Thymus (tissue), 11 donors: Measurements from ENCODE around the gene GPX3. TPM values are rescaled to one million over a fixed set of nuclear protein-coding genes. Genes with fewer than 3 reads are reported as not detected.

Experiments
- DNase-seq, 9 donors: peaks; one replicate each; pipeline ENCODE4 v3.0.0-alpha.2; 2013; ENCODE audit warnings: low spot score in 9 of 9, low read depth in 6 of 9, missing footprints in 1 of 9
- H3K27ac ChIP-seq, 2 donors: one replicate each; pipeline ENCODE4 v1.5.1; 2013; ENCODE audit warnings: control low read depth in 1 of 2, low read depth in 1 of 2, low read length in 1 of 2, mild to moderate bottlenecking in 1 of 2, moderate library complexity in 1 of 2
- H3K27me3 ChIP-seq, 2 donors: one replicate each; pipeline ENCODE4 v1.5.1; 2013; ENCODE audit warnings: low read length in 1 of 2; ENCODE audit not compliant: control insufficient read depth in 2 of 2, insufficient read depth in 1 of 2
- H3K36me3 ChIP-seq, 2 donors: one replicate each; pipeline ENCODE4 v1.5.1; 2013; ENCODE audit warnings: low read length in 1 of 2, mild to moderate bottlenecking in 1 of 2, moderate library complexity in 1 of 2; ENCODE audit not compliant: control insufficient read depth in 2 of 2, insufficient read depth in 2 of 2
- H3K4me1 ChIP-seq, 2 donors: one replicate each; pipeline ENCODE4 v1.5.1; 2013; ENCODE audit warnings: low read length in 2 of 2; ENCODE audit not compliant: control insufficient read depth in 2 of 2, insufficient read depth in 2 of 2
- H3K4me3 ChIP-seq, 2 donors: one replicate each; pipeline ENCODE4 v1.5.1; 2013; ENCODE audit warnings: low read length in 2 of 2, control low read depth in 1 of 2, mild to moderate bottlenecking in 1 of 2
- H3K9me3 ChIP-seq, 2 donors: one replicate each; pipeline ENCODE4 v1.5.1; 2013; ENCODE audit warnings: low read length in 1 of 2, mild to moderate bottlenecking in 1 of 2; ENCODE audit not compliant: control insufficient read depth in 2 of 2, insufficient read depth in 1 of 2
- WGBS: extraction: QIAGEN DNeasy Blood & Tissue Kit; methylation state at CpG from one replicate; pipeline ENCODE4 v1.1.7; 2013; 5-methylcytosine and 5-hydroxymethylcytosine counted together
- polyA plus RNA-seq: library from polyadenylated mRNA; stranded (reverse); fragments of 200-250 nt; gene quantifications from one replicate; pipeline ENCODE4 v1.2.3, GENCODE V29; 2013
- total RNA-seq: library from RNA; stranded (reverse); fragments of 120-200 nt; gene quantifications from one replicate; pipeline ENCODE4 v1.2.4, GENCODE V29; 2013
- donor health status: healthy.

Gene GPX3
- total and polyA plus RNA-seq, 2 donors, result 2.7 to 412 TPM

- WGBS, result 98% methylated on average over 2 of the region's 2 CpGs
- no peak overlapping the region for H3K4me3 ChIP-seq
- no peak for DNase-seq
- H3K27ac ChIP-seq, result no peak overlapping the region
- no peaks in the 10 kb centered on the region for H3K27me3 ChIP-seq
- no peaks in the 10 kb centered on the region for H3K9me3 ChIP-seq
- peaks cover 17 to 20% of the 10 kb centered on the region in 2 donors for H3K36me3 ChIP-seq
- peaks cover 5 to 12% of the 10 kb centered on the region in 2 donors for H3K4me1 ChIP-seq
Measured at GRCh38 chr5:151074557-151074956, 54.2 kb downstream of the GPX3 start.

GRCh38 chr5:151075698-151076331 lies 55.4 kb downstream of the GPX3 start:
- peaks cover 11 to 14% of the 10 kb centered on the region in 2 donors for H3K4me1 ChIP-seq
- DNase-seq, result no peak
- no peak overlapping the region for H3K27ac ChIP-seq
- no peak overlapping the region for H3K4me3 ChIP-seq
- H3K9me3 ChIP-seq, result no peaks in the 10 kb centered on the region
- H3K27me3 ChIP-seq, result no peaks in the 10 kb centered on the region
- 96% methylated on average over 5 of the region's 5 CpGs for WGBS
- H3K36me3 ChIP-seq, result peaks cover 13 to 20% of the 10 kb centered on the region in 2 donors

GRCh38 chr5:151076616-151077015 lies 56.2 kb downstream of the GPX3 start:
- WGBS, result 97% methylated on average over 6 of the region's 6 CpGs
- DNase-seq, result no peak
- no peak overlapping the region for H3K4me3 ChIP-seq
- no peaks in the 10 kb centered on the region for H3K27me3 ChIP-seq
- peaks cover 13 to 17% of the 10 kb centered on the region in 2 donors for H3K4me1 ChIP-seq
- no peaks in the 10 kb centered on the region for H3K9me3 ChIP-seq
- no peak overlapping the region for H3K27ac ChIP-seq
- H3K36me3 ChIP-seq, result peaks cover 10 to 20% of the 10 kb centered on the region in 2 donors

GRCh38 chr5:151077419-151077818 lies 57.0 kb downstream of the GPX3 start:
- H3K27me3 ChIP-seq, result no peaks in the 10 kb centered on the region
- no peaks in the 10 kb centered on the region for H3K9me3 ChIP-seq
- H3K4me3 ChIP-seq, result no peak overlapping the region
- 97% methylated on average over 9 of the region's 9 CpGs for WGBS
- no peak for DNase-seq
- peaks cover 13% of the 10 kb centered on the region in 2 donors for H3K4me1 ChIP-seq
- H3K36me3 ChIP-seq, result peaks cover 10 to 17% of the 10 kb centered on the region in 2 donors
- H3K27ac ChIP-seq, result no peak overlapping the region

GRCh38 chr5:151077967-151078366 lies 57.6 kb downstream of the GPX3 start:
- Histone ChIP-seq H3K36me3 (peaks cover 10 to 17% of the 10 kb centered on the region in 2 donors), H3K27ac (no peak overlapping the region), H3K4me3 (no peak overlapping the region), H3K9me3 (no peaks in the 10 kb centered on the region), H3K4me1 (peaks cover 15 to 17% of the 10 kb centered on the region in 2 donors), H3K27me3 (no peaks in the 10 kb centered on the region)
- no peak for DNase-seq
- 97% methylated on average over 3 of the region's 3 CpGs for WGBS

Other genes starting within 250 kb of the GPX3 start
- gene SMIM3, start 241.8 kb upstream of the GPX3 start, total RNA-seq, result 7.8 TPM
- gene SMIM3, start 241.8 kb upstream of the GPX3 start, polyA plus RNA-seq, result 30.1 TPM
- 0.28 TPM for gene IRGM, start 174.1 kb upstream of the GPX3 start, total RNA-seq
- gene IRGM, start 174.1 kb upstream of the GPX3 start, polyA plus RNA-seq, result 1.6 TPM
- 7.7 TPM for gene ZNF300, start 115.6 kb upstream of the GPX3 start, total RNA-seq
- gene ZNF300, start 115.6 kb upstream of the GPX3 start, polyA plus RNA-seq, result 10.9 TPM
- gene TNIP1, start 60.4 kb downstream of the GPX3 start, total RNA-seq, result 54.7 TPM
- gene TNIP1, start 60.4 kb downstream of the GPX3 start, polyA plus RNA-seq, result 49.9 TPM
- 381 TPM for gene ANXA6, start 137.2 kb downstream of the GPX3 start, total RNA-seq
- gene ANXA6, start 137.2 kb downstream of the GPX3 start, polyA plus RNA-seq, result 122 TPM
- gene CCDC69, start 203.5 kb downstream of the GPX3 start, total RNA-seq, result 37.9 TPM
- gene CCDC69, start 203.5 kb downstream of the GPX3 start, polyA plus RNA-seq, result 30.9 TPM
- 36.6 TPM for gene GM2A, start 232.6 kb downstream of the GPX3 start, total RNA-seq
- 38.4 TPM for gene GM2A, start 232.6 kb downstream of the GPX3 start, polyA plus RNA-seq